H1 (cell line): ENCODE measurements around the gene SMTNL2. TPM values are rescaled to one million over a fixed set of nuclear protein-coding genes. Genes with fewer than 3 reads are reported as not detected.

ENCODE experiments used
- CTCF ChIA-PET: fragments of 300-600 bp; sonication (Branson Sonifier 250); formaldehyde crosslinking; loops from one replicate; lab custom pipeline; 2021; ENCODE audit not compliant: partially characterized antibody; lab: Charles Lee
- POLR2A ChIA-PET: fragments of 300-600 bp; sonication (Branson Sonifier 250); formaldehyde crosslinking; loops from one replicate; lab custom pipeline; 2021; ENCODE audit warnings: inconsistent platforms; ENCODE audit not compliant: partially characterized antibody; lab: Charles Lee
- DNase-seq, 2 experiments: peaks; one replicate each; pipeline versions ENCODE4 v3.0.0 to v3.0.0-alpha.2; 2010 to 2022; ENCODE audit warnings: low spot score in 2 of 2, low read depth in 1 of 2, mixed read lengths in 1 of 2
- FAIRE-seq: peaks from 2 replicates; lab custom pipeline; 2011; peaks lifted over from hg19 to GRCh38; lab: Jason Lieb, UNC
- H2AFZ ChIP-seq: 2 replicates; pipeline ENCODE4 v1.8.1; 2012; ENCODE audit warnings: low read length, inconsistent platforms
- H2AK5ac ChIP-seq: 2 replicates; pipeline ENCODE4 v1.6.1; 2013; ENCODE audit warnings: low read depth, low read length
- H2BK120ac ChIP-seq: replicated peaks from 2 replicates; pipeline ENCODE3; 2013; ENCODE audit warnings: low read depth, low read length, inconsistent platforms
- H2BK12ac ChIP-seq: 2 replicates; pipeline ENCODE4 v1.6.1; 2013; ENCODE audit warnings: low read depth, low read length
- H2BK15ac ChIP-seq: 2 replicates; pipeline ENCODE4 v1.6.1; 2013; ENCODE audit warnings: low read length
- H2BK20ac ChIP-seq: 2 replicates; pipeline ENCODE4 v1.6.1; 2013; ENCODE audit warnings: low read length
- H2BK5ac ChIP-seq: 2 replicates; pipeline ENCODE4 v1.6.1; 2013; ENCODE audit warnings: low read depth, low read length
- H3K14ac ChIP-seq: 2 replicates; pipeline ENCODE4 v1.6.1; 2013; ENCODE audit warnings: inconsistent platforms; ENCODE audit not compliant: insufficient read length
- H3K18ac ChIP-seq: 2 replicates; pipeline ENCODE4 v1.6.1; 2013; ENCODE audit warnings: low read length; ENCODE audit errors: extremely low read depth
- H3K23ac ChIP-seq: 2 replicates; pipeline ENCODE4 v1.6.1; 2013; ENCODE audit warnings: inconsistent platforms; ENCODE audit not compliant: insufficient read length
- H3K23me2 ChIP-seq: 2 replicates; pipeline ENCODE4 v1.6.1; 2013; ENCODE audit warnings: low read depth, low read length
- H3K27ac ChIP-seq: 2 replicates; pipeline ENCODE4 v1.6.1; 2011; ENCODE audit warnings: low read depth, low read length, inconsistent platforms
- H3K27me3 ChIP-seq, 4 experiments: replicated peaks in 1 of 4; 1 replicate in 1 of 4; 2 replicates in 3 of 4; pipeline versions ENCODE4 v1.6.1 to v1.8.1; 2011 to 2013; ENCODE audit warnings: low read length in 3 of 4, mild to moderate bottlenecking in 3 of 4, inconsistent platforms in 2 of 4, mixed read lengths in 2 of 4, moderate library complexity in 1 of 4; ENCODE audit not compliant: control insufficient read depth in 3 of 4, insufficient read depth in 3 of 4; ENCODE audit errors: extremely low read depth in 1 of 4
- H3K36me3 ChIP-seq, 4 experiments: 2 replicates each; pipeline versions ENCODE4 v1.6.1 to v1.8.1; 2011 to 2013; ENCODE audit warnings: mild to moderate bottlenecking in 4 of 4, low read length in 3 of 4, moderate library complexity in 2 of 4, control low read depth in 1 of 4, inconsistent platforms in 1 of 4; ENCODE audit not compliant: insufficient read depth in 4 of 4, control insufficient read depth in 2 of 4
- H3K4ac ChIP-seq: replicated peaks from 2 replicates; pipeline ENCODE3; 2013; ENCODE audit warnings: low read length, low read depth, mixed read lengths, inconsistent platforms; ENCODE audit not compliant: insufficient read length
- H3K4me1 ChIP-seq, 4 experiments: replicated peaks in 1 of 4; 1 replicate in 1 of 4; 2 replicates in 3 of 4; pipeline versions ENCODE4 v1.6.1 to v1.8.1; 2011 to 2013; ENCODE audit warnings: low read length in 3 of 4, inconsistent platforms in 2 of 4, mixed read lengths in 1 of 4; ENCODE audit not compliant: insufficient read depth in 4 of 4, control insufficient read depth in 3 of 4
- H3K4me2 ChIP-seq, 2 experiments: 2 replicates each; pipeline versions ENCODE4 v1.6.1 to v1.8.1; 2011 to 2013; ENCODE audit warnings: low read depth in 2 of 2, low read length in 2 of 2, control low read depth in 1 of 2, inconsistent platforms in 1 of 2, mild to moderate bottlenecking in 1 of 2; ENCODE audit not compliant: insufficient read depth in 1 of 2
- H3K4me3 ChIP-seq, 4 experiments: fragments of 200-600, 300-600 bp in 1 of 4; sonication (generic), shearing (Covaris generic), sonication (Bioruptor Twin) in 1 of 4; 2 replicates each; pipeline versions ENCODE4 v1.5.1 to v1.8.1; 2011 to 2016; ENCODE audit warnings: low read length in 4 of 4, low read depth in 3 of 4, control low read depth in 2 of 4, inconsistent platforms in 2 of 4, mild to moderate bottlenecking in 2 of 4, mixed read lengths in 1 of 4, moderate library complexity in 1 of 4; ENCODE audit not compliant: insufficient read depth in 2 of 4; ENCODE audit errors: extremely low read depth in 1 of 4
- H3K56ac ChIP-seq: replicated peaks from 2 replicates; pipeline ENCODE3; 2013; ENCODE audit warnings: low read depth, mild to moderate bottlenecking, mixed read lengths, low read length, inconsistent platforms; ENCODE audit not compliant: insufficient read length
- H3K79me1 ChIP-seq: 2 replicates; pipeline ENCODE4 v1.6.1; 2013; ENCODE audit warnings: low read depth, low read length, control low read depth
- H3K79me2 ChIP-seq, 2 experiments: 2 replicates each; pipeline versions ENCODE4 v1.6.1 to v1.8.1; 2012 to 2013; ENCODE audit warnings: low read length in 2 of 2, mild to moderate bottlenecking in 2 of 2, inconsistent platforms in 1 of 2; ENCODE audit not compliant: insufficient read depth in 2 of 2, control insufficient read depth in 1 of 2
- H3K9ac ChIP-seq, 4 experiments: replicated peaks in 1 of 4; 1 replicate in 1 of 4; 2 replicates in 3 of 4; pipeline versions ENCODE4 v1.6.1 to v1.8.1; 2011 to 2013; ENCODE audit warnings: low read depth in 3 of 4, low read length in 3 of 4, control low read depth in 2 of 4, mild to moderate bottlenecking in 2 of 4, moderate library complexity in 2 of 4, inconsistent platforms in 1 of 4; ENCODE audit errors: extremely low read depth in 1 of 4
- H3K9me3 ChIP-seq, 2 experiments: 2 replicates each; pipeline versions ENCODE4 v1.6.1 to v1.8.1; 2012 to 2013; ENCODE audit warnings: mild to moderate bottlenecking in 2 of 2, moderate library complexity in 2 of 2, control low read depth in 1 of 2, inconsistent platforms in 1 of 2, low read depth in 1 of 2, low read length in 1 of 2, mixed read lengths in 1 of 2; ENCODE audit not compliant: insufficient read depth in 2 of 2
- H4K20me1 ChIP-seq, 2 experiments: replicated peaks in 1 of 2; 2 replicates each; pipeline versions ENCODE3 to v1.8.1; 2011 to 2013; ENCODE audit warnings: inconsistent platforms in 2 of 2, low read length in 2 of 2, mild to moderate bottlenecking in 1 of 2; ENCODE audit not compliant: insufficient read depth in 2 of 2, control insufficient read depth in 1 of 2
- H4K5ac ChIP-seq: 2 replicates; pipeline ENCODE4 v1.6.1; 2013; ENCODE audit warnings: low read length, low read depth, mixed read lengths, inconsistent platforms; ENCODE audit not compliant: insufficient read length
- H4K8ac ChIP-seq: 2 replicates; pipeline ENCODE4 v1.8.0; 2013; ENCODE audit warnings: mild to moderate bottlenecking, moderate library complexity, low read length, inconsistent platforms; ENCODE audit not compliant: insufficient read depth; ENCODE audit errors: extremely low read depth
- H4K91ac ChIP-seq: replicated peaks from 2 replicates; pipeline ENCODE3; 2013; ENCODE audit warnings: low read length, mixed read lengths, inconsistent platforms; ENCODE audit not compliant: insufficient read length
- RAD21 ChIP-seq, 2 experiments: IDR thresholded peaks in 1 of 2; conservative IDR thresholded peaks in 1 of 2; 2 replicates each; pipeline ENCODE4 v1.6.1; 2011; ENCODE audit warnings: low read depth in 2 of 2, low read length in 2 of 2, improper control_type of control experiment in 1 of 2, inconsistent platforms in 1 of 2, mild to moderate bottlenecking in 1 of 2, moderate library complexity in 1 of 2
- RNF2 ChIP-seq: fragments of 200-900, 300-1000 bp; sonication (generic); IDR thresholded peaks from 2 replicates; pipeline ENCODE4 v1.7.1; 2016; ENCODE audit warnings: borderline replicate concordance, low read depth, mild to moderate bottlenecking, antibody characterized with exemption, low read length; ENCODE audit not compliant: poor library complexity, severe bottlenecking; ENCODE audit errors: missing control alignments
- TCF12 ChIP-seq: IDR thresholded peaks from 2 replicates; pipeline ENCODE4 v1.6.1; 2011; ENCODE audit warnings: low read depth, mild to moderate bottlenecking, low read length
- WGBS, 2 experiments: shearing (Covaris generic) in 1 of 2; methylation state at CpG; one replicate each; pipeline versions ENCODE4 v1.1.6 to v1.1.7; 2013 to 2015; ENCODE audit warnings: low lambda C conversion rate in 2 of 2, mixed read lengths in 2 of 2, inconsistent platforms in 1 of 2, low coverage in 1 of 2, missing lambda C conversion rate in 1 of 2; ENCODE audit not compliant: insufficient replicate concordance in 2 of 2, insufficient coverage in 1 of 2, insufficient read length in 1 of 2; ENCODE audit errors: extremely low coverage in 1 of 2, missing lambda C conversion rate in 1 of 2; 5-methylcytosine and 5-hydroxymethylcytosine counted together
- polyA plus RNA-seq, 7 experiments: library from polyadenylated mRNA; depleted of rRNA in 3 of 7; stranded (reverse) in 5 of 7; unstranded in 2 of 7; fragments of >200 nt in 5 of 7; fragments of 200-250 nt in 2 of 7; gene quantifications; 1 replicate in 5 of 7; 2 replicates in 1 of 7; 4 replicates in 1 of 7; pipeline versions ENCODE4 v1.2.1 to v1.2.3, GENCODE V29; 2011 to 2013; ENCODE audit warnings: missing spikeins in 2 of 7, mixed read lengths in 2 of 7
- total RNA-seq: library from RNA; stranded (reverse); fragmentation: NEBNext Ultra II Directional; extraction: Animal tissue kit (Norgen Biotek cat#: 25700); gene quantifications from 2 replicates; pipeline ENCODE4 v1.2.1, GENCODE V29; 2021

SMTNL2 gene
- total and polyA plus RNA-seq, 2 of the 8 experiments (the other 6 are each of a cell fraction or from before 2014, with no cell fraction given) = 3.6 to 4.5 TPM

GRCh38 chr17:4643676-4644075 is 59.3 kb downstream of the SMTNL2 start:
- Histone ChIP-seq H2AFZ (no peak overlapping the region), H3K18ac (no peak overlapping the region), H4K20me1 (no peaks in the 10 kb centered on the region), H2BK120ac (no peak overlapping the region), H3K9ac (no peak overlapping the region), H3K4me3 (no peak overlapping the region), H3K36me3 (no peaks in the 10 kb centered on the region), H3K9me3 (no peaks in the 10 kb centered on the region), H3K14ac (no peak overlapping the region), H3K4me2 (no peak overlapping the region), H2BK20ac (no peak overlapping the region), H2BK5ac (no peak overlapping the region), H2BK15ac (no peak overlapping the region), H3K79me2 (no peaks in the 10 kb centered on the region), H3K23ac (no peak overlapping the region), H2AK5ac (no peak overlapping the region), H4K91ac (no peak overlapping the region), H4K5ac (no peak overlapping the region), H3K56ac (no peak overlapping the region), H4K8ac (no peak overlapping the region), H3K23me2 (peaks cover 11% of the 10 kb centered on the region; the same call in 1 of the 2 replicates), H3K79me1 (no peaks in the 10 kb centered on the region), H3K27me3 (peaks cover 23 to 44% (median 38%) of the 10 kb centered on the region in 4 experiments), H2BK12ac (no peak overlapping the region), H3K4ac (no peak overlapping the region), H3K4me1 (peaks cover 0 to 11% (median 7%) of the 10 kb centered on the region in 4 experiments; a peak in 6 of 7 replicates), H3K27ac (no peak overlapping the region)
- ChIA-PET POLR2A (no interaction called here), CTCF (interaction anchor here (0.9 to 1.5 kb wide), 4 partner anchors 20 to 394 kb away, joined by 3 read pairs; no protein-coding TSS in a partner anchor)
- FAIRE-seq (no peak), DNase-seq (no peak)
- 86% methylated on average over 4 of the region's 4 CpGs; no CpG with 5 or more reads in 1 of the 2 experiments for WGBS, 2 experiments
- no peak for TF ChIP-seq RAD21 (IDR thresholded peaks at IDR 0.05 in 1 of 2, conservative IDR thresholded peaks at IDR 0.05 in 1 of 2; ENCODE audit: low read depth in 2 of 2, low read length in 2 of 2)
- TF ChIP-seq TCF12 = no peak
- TF ChIP-seq RNF2 = no peak
